Measurements from ENCODE around the gene SPHK2. TPM values are rescaled to one million over a fixed set of nuclear protein-coding genes. Genes with fewer than 3 reads are reported as not detected.
A peak's percentile ranks its signal among the peaks of the same experiment; 100 is the strongest.

Gene SPHK2
- total RNA-seq, 1 experiment from 2014 or later = 16.3 TPM

- ChIA-PET POLR2A (interaction anchor here (0.5 to 2.7 kb wide), 9 partner anchors 8 to 355 kb away, joined by 3 to 37 read pairs (median 4); partner anchors contain the start of genes CA11, GYS1, RPL18 and RUVBL2), CTCF (no interaction called here)
- TF ChIP-seq CTCF (IDR thresholded peaks at IDR 0.05; ENCODE audit: unreplicated experiment) = no peak
- peak; percentile 92 for DNase-seq (ENCODE audit: unreplicated experiment)
- H3K4me1 Mint-ChIP-seq (ENCODE audit: insufficient read depth, unreplicated experiment) = peaks cover 18% of the 10 kb centered on the region
- BruUV-seq (replicated peaks) = no TSS peak
- H3K36me3 Mint-ChIP-seq (ENCODE audit: insufficient read depth, unreplicated experiment) = peaks cover 7% of the 10 kb centered on the region
- intact Hi-C loops (cut with micrococcal nuclease) = no loop called here
- peak overlapping the region; percentile 99 for H3K27ac Mint-ChIP-seq (ENCODE audit: low read depth, unreplicated experiment)
- peaks cover 6% of the 10 kb centered on the region for H3K27me3 Mint-ChIP-seq (ENCODE audit: insufficient read depth, unreplicated experiment)
- peak overlapping the region; percentile 91 for H3K4me3 Mint-ChIP-seq (ENCODE audit: unreplicated experiment)
- no peaks in the 10 kb centered on the region for H3K9me3 Mint-ChIP-seq (ENCODE audit: unreplicated experiment)
Observed at GRCh38 chr19:48637948-48638830, 18.9 kb downstream of the SPHK2 start.

- H3K27ac Mint-ChIP-seq (ENCODE audit: low read depth, unreplicated experiment) = peak overlapping the region; percentile 99
- H3K4me3 Mint-ChIP-seq (ENCODE audit: unreplicated experiment) = no peak overlapping the region
- intact Hi-C loops (cut with micrococcal nuclease) = no loop called here
- no peak for DNase-seq (ENCODE audit: unreplicated experiment)
- no peak for TF ChIP-seq CTCF (IDR thresholded peaks at IDR 0.05; ENCODE audit: unreplicated experiment)
- ChIA-PET POLR2A (interaction anchor here (0.6 kb wide), 1 partner anchor 169 kb away, joined by 4 read pairs; no protein-coding TSS in a partner anchor), CTCF (no interaction called here)
- peaks cover 7% of the 10 kb centered on the region for H3K36me3 Mint-ChIP-seq (ENCODE audit: insufficient read depth, unreplicated experiment)
- BruUV-seq (replicated peaks) = no TSS peak
- peaks cover 15% of the 10 kb centered on the region for H3K4me1 Mint-ChIP-seq (ENCODE audit: insufficient read depth, unreplicated experiment)
- H3K27me3 Mint-ChIP-seq (ENCODE audit: insufficient read depth, unreplicated experiment) = peaks cover 10% of the 10 kb centered on the region
- H3K9me3 Mint-ChIP-seq (ENCODE audit: unreplicated experiment) = no peaks in the 10 kb centered on the region
Observed at GRCh38 chr19:48638831-48639381, 19.6 kb downstream of the SPHK2 start.

GRCh38 chr19:48639483-48640375 is 20.4 kb downstream of the SPHK2 start:
- no peaks in the 10 kb centered on the region for H3K9me3 Mint-ChIP-seq (ENCODE audit: unreplicated experiment)
- intact Hi-C loops (cut with micrococcal nuclease) = no loop called here
- no peak overlapping the region for H3K27ac Mint-ChIP-seq (ENCODE audit: low read depth, unreplicated experiment)
- ChIA-PET CTCF (no interaction called here), POLR2A (interaction anchor here (0.6 kb wide), 1 partner anchor 170 kb away, joined by 4 read pairs; no protein-coding TSS in a partner anchor)
- DNase-seq (ENCODE audit: unreplicated experiment) = no peak
- TF ChIP-seq CTCF (IDR thresholded peaks at IDR 0.05; ENCODE audit: unreplicated experiment) = no peak
- peaks cover 7% of the 10 kb centered on the region for H3K36me3 Mint-ChIP-seq (ENCODE audit: insufficient read depth, unreplicated experiment)
- no peak overlapping the region for H3K4me3 Mint-ChIP-seq (ENCODE audit: unreplicated experiment)
- H3K4me1 Mint-ChIP-seq (ENCODE audit: insufficient read depth, unreplicated experiment) = peaks cover 15% of the 10 kb centered on the region
- BruUV-seq (replicated peaks) = no TSS peak
- peaks cover 10% of the 10 kb centered on the region for H3K27me3 Mint-ChIP-seq (ENCODE audit: insufficient read depth, unreplicated experiment)

Measured in MCF 10A (cell line).